NCI-H2029 (cell line): ENCODE measurements around the gene ADCY9.
"Not testable (repeated sequence)": the region's sequence is repeated elsewhere in the genome, so short reads cannot be mapped to it uniquely, and the experiment has no call there.

Experiments
- DNase-seq: peaks from one replicate; lab custom pipeline; 2025; lab: John Stamatoyannopoulos, UW

Gene ADCY9

DNA sequence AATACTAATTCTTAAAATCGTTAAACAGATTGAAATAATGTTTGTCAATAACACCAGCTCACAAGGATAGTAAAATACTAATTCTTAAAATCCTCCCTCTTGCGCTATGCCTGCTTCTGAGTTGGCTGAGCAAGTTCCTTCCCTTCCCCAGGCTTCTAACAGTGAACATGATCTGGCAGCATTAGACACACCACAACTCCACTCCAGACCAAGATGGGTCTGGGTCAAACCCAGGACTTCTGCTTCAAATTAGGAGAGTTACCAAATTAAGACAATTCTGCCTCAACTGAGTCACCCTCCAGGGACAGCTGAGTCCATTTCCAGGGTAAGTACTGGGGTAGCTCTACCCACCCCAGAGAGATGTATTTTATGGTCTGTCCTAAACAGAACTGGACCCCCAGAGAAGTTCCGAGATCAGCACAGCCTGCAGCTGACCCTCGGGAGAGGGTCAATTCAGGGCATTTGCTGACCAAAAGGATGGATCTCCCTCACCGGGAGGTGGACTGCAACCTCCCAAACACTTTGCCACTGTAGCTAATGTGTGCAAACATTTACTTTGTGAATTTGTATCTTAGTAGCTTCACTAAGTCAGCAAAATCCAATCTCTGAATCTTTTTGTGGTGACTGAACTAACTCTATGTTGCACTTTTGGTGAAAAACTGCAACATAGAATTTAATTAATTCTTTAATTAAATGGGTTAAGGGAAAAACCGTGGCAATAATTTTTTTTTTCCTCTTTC lies 48.8 kb downstream of the ADCY9 start:
- no peak for DNase-seq

DNA sequence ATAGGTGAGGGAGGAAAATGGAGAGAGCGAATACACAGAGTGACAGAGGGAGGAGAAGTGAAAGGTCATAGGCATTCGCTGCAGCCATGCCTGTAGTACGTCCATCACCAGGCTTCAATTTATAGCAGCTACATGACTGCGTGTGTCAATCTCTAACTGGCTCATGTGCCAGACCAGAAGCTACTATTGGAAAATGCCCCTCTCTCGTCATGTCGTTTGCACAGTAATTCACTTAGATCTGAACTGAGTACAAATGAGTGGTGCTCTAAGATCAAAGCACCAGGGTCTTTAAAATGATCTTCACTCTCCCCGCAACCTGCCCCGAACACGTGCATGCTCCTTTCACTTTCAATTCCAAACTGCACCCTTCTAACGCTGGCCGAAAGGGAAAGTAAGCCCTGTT lies 51.3 kb downstream of the ADCY9 start:
- DNase-seq, result peak; percentile 68

DNA sequence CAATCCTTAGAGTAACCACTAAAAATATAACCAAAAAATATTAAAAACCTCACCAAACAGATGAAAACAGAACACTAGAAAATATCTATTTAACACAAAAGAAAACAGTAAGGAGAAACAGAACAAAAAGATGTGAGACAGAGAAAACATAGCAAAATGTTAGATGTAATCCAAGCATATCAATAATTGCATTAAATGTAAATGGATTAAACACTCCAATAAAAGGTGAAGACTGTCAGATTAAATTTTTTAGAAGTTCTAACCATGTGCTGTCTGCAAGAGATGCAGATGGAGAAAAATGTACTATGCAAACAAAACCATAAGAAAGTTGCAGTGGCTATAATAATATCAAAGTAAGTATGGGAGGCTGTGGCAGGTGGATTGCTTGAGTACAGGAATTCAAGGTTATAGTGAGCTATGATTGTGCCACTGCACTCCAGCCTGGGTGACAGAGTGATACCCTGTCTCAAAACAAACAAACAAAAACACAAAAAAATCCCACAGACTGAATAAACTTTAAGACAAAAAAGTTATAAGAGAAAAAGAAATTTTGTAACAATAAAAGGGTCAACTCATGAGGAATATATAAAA lies 53.9 kb downstream of the ADCY9 start:
- no peak for DNase-seq

DNA sequence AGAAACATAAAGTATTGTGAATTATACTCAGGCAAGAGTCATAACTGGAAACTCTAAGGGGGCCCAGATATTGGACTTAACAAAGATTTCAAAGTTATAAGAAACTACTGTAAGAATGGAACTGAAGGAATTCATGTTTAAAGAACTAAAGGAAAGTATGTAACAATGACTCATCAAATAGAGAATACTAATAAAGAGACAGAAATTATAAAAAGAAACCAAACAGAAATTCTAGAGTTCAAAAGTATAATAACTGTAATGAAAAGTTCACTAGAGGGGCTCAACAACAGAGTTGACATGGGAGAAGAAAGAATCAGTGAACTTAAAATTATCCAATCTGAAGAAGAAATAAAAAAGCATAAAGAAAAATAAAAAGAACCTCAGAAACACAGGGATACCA lies 55.4 kb downstream of the ADCY9 start:
- DNase-seq, result no peak

DNA sequence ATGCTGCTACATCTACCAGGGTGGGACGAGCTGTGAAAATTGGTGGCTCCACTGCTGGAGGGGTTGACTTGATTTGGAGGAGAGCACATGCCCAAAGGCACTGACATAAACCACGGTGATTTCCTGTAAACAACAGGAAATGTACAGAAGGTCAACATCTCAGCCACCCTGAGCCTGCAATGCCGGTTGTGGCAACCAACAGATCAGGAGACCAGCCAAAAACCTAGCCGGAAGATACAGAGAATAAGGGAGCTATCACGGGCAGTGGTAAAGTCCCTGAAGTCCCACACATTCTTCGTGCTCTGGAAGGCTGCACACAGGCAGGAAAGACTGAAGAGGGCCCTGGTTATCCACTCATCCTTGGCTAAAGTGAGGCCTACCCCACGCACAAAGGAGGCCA lies 56.2 kb downstream of the ADCY9 start:
- no peak for DNase-seq

DNA sequence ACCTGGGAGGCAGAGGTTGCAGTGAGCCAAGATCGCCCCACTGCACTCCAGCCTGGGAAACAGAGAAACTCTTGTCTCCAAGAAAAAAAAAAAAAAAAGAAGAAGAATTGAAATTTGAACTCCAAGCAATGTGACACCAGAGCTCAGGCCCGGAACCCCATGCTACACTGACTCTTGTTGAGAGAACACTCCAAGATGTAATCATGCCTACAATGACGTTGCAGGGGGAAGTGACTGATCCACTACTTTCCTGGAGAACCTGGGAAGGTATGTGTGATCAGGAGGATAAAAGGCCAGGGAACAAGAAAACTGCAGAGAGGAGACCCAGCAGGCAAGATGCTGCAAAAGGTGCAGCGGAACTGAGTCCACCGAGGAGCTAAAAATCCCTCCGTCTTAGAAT lies 57.9 kb downstream of the ADCY9 start:
- peak; percentile 77 for DNase-seq

DNA sequence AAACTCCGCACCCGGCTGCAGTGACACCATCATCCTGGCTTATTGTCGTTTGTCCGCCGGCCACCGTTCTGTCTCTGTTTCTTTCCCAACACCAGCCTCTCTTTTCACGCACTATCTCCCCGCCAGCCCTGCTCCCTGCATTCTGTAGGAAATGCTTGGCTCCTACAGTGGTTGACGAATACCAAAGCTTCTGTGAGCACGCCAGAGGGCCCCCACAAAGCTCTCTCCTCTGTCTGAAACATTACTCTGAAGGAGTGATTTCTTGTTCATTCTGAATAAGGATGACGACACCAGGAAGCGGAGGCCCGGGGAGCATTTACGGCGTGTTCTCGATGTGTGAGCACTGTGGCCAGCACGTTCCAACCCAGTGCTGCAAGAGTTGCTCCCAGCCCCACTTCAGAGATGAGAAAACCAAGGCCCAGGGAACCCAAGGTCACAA lies 58.8 kb downstream of the ADCY9 start:
- DNase-seq, result no peak

DNA sequence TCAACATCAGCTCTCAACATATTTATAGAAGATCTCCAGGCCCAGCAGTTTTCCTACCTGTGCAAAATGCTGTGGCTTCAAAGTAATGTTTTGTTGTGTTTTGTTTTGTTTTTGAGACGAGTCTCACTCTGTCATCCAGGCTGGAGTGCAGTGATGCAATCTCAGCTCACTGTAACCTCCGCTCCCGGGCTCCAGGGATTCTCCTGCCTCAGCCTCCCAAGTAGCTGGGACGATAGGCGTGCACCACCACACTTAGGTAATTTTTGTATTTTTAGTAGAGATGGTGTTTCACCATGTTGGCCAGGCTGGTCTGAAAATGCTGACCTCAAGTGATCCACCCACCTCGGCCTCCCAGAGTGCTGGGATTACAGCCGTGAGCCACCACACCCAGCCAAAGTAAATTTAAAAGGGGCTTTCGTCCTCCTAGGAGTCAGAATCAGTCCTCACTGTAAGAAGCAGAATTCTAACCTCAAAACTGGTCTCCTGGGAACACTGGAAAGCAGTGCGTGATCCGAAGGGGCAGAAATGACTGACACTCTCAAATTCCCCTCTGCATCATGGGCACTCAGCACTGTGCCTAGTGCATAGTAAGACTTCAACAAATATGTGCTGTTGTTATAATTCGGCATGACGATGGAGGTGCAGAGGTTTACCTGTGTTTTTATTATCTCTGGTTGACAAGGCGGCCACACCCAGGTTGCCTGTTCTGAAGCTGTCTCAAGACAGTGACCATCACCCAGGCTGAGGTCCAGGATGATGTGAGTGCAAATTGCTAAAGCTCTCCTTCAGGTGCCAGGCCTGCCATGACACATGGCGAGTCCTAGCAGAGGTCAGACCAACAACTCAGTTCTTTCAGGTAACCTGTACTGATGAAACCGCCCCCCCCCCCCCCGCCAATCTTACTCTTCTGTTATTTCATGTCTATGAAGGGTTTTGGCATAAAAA lies 59.8 kb downstream of the ADCY9 start:
- DNase-seq, result no peak

DNA sequence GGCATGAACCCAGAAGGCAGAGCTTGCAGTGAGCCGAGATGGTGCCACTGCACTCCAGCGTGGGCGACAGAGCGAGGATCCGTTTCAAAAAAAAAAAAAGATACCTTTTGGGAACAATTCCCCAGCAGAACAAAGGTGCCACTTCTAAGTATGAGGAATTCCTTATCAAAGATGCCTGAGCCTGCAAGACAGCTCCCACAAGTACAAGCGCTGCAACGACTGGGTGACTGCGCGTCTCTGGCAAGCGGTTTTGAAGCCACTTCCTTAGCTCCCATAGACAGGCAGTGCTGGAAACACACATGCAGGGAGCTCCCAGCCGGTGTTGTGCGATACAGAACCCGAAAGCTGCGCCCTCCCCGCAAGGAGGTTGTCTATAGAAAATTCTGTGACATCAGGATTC lies 60.5 kb downstream of the ADCY9 start:
- DNase-seq, result no peak

DNA sequence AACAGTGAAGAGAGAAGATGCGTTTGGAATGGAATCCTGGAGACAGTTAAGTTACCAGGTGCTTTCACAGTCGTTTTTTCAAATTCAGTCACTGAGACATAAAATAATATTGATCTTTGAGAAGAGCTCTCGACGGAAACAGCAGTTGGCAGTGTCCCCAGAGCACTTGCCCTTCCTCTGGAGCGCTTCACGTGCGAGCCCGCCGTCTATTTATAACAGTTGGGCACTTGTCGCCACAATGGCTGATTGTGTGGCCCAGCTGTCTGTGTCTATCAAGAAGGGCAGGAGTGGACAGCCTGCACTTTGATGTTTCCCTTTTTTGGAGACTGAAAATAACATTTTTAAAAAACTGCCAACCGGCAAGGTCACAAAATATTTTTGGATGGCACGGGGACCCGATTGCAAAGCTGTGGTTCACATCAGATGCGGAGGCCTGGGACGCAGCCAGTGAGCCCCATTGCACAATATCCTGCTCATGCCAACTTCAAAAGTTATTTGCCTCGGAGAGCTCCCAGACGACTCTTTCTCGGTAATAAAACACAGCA lies 62.9 kb downstream of the ADCY9 start:
- DNase-seq, result peak; percentile 96

DNA sequence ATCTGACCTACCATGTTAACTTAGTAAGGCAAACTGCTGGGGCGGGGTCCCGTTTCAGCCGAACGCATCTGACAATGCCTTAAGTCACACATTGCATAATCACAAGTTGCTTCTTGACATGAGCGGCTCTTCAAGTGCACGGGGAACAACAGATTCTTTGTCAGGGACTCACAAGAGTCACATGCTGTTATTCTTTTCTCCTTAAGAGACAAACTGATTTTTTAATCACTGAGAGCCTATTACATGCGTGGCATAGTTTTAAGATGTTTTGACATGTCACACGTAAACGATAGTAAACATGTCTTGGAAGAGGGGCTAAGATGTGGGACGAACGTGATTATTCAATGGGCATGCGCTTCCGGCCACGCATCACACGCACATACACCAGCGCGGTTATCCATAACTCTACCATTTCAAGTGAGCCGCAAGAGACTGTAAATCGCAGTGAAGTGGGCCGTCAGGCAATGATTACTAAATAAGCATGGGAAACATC lies 63.4 kb downstream of the ADCY9 start:
- DNase-seq, result peak; percentile 71

DNA sequence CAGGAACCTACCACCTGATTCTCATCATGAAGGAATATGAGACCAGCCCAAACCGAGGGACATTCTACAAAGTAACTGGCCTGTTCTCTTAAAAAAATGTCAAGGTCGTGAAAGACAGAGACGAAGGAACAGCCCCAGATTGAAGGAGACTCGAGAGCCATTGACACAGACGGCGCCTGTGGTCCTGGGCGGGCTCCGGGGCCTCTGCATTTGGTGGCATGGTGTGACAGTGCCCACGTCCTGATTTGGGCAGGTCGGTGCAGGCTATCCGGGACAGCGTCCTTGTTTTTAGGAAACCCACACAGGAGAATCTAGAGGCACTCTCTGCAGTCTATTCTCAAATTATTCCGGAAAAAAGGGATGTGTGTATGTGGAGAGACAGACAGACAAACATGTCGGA lies 64.1 kb downstream of the ADCY9 start:
- no peak for DNase-seq

DNA sequence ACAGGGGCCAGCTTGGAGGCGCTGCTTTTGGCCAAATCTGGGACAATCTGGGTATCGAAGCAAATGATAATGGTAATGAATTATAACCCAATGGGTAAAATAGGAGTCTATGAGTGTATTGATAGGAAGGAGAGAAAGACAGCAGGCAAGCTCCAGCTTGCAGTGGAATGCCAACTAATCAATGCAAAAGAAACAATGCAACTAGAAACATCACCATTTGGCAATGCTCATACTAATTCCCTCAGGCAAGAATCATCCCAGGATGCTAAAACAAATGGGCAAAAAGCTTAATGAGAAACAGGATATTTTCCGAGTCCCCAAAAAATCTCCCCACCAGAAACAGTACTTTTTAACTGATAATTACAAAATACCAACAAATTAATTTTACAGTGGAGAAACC lies 64.7 kb downstream of the ADCY9 start:
- DNase-seq, result no peak

DNA sequence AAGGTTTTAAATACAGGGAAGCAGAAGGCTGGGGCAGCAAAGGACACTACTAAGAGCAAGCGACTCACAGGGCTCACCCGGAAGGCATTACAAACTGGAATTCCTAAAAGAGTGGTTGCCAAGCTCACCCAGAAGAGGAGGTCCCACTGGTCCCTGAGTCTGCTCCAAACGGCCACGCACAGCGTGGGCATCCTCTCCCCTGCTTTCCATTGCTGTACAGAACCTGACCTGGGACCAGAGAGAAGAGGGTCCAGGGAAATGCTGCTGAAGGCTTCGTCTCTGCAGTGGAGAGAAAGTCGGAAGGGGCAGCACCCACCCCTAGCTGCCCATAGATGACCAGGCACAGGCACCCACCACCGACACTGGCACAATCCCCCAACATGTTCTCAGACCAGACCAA lies 67.2 kb downstream of the ADCY9 start:
- no peak for DNase-seq

DNA sequence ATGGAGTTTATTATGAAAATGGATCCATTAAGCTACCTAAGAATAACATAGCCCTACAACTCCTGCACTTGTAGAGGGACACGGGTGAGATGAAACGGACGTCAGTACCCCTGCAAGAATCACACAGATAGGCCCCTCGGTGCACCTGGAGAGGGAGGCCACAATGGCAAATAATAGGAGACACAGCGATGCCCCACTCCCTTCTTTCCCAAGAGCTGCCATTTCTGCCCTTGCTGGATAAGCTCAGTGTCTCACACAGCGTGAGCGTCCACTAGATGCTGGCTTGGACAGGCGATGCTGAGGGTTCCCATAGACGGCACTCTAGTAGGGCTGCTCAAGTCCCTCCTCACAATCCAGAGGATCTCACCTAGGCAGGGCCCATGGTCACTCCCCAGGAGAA lies 67.8 kb downstream of the ADCY9 start:
- DNase-seq, result no peak

DNA sequence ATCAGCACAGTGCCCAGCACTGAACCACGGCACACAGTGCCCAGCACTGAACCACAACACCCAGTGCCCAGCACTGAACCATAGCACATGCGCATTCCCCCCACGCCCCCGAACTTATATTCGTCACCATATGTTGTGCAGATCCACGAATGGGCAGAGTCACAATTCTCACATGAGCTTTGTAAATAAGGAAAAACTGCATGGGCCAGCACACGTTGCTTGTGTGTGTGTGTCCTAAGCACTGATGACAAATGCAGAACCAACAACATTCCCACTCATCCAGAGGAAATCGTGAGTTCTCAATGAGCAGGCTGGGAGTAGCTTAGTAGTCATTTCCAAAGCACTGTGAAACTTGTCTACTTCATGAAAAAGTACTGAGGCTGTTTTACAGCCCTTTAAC lies 70.0 kb downstream of the ADCY9 start:
- DNase-seq, result no peak

DNA sequence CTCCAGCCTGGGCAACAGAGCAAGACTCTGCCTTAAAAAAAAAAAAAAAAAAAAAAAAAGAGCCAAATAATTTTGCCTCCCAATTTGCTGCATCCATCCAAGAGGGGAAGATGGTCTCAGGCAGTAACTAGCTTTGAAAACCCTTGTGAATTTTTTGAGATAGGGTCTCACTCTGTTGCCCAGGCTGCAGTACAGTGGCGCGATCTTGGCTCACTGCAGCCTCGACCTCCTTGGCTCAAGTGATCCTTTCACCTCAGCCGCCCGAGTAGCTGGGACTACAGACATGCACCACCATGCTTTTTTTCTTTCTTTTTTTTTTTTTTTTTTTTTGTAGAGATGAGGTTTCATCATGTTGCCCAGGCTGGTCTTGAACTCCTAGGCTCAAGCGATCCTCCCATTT lies 70.7 kb downstream of the ADCY9 start:
- DNase-seq, result not testable (repeated sequence)

DNA sequence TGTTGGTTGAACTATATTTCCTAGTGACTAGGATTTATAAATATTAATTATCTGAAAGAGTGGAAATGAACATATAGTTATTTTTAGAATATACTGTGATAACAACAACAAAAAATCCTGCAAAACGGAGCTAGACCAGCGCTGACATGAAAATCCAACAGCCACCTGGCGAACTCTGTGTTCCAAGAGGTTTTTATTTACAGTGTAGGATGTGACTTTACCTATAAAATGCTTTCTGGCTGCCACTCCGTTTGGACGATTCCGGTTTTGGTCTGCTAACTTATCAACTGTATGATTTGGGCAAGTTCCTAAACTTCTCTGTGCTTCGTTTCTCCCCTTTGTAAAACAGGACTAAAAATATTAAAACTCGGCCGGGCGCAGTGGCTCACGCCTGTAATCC lies 73.7 kb downstream of the ADCY9 start:
- DNase-seq, result no peak

DNA sequence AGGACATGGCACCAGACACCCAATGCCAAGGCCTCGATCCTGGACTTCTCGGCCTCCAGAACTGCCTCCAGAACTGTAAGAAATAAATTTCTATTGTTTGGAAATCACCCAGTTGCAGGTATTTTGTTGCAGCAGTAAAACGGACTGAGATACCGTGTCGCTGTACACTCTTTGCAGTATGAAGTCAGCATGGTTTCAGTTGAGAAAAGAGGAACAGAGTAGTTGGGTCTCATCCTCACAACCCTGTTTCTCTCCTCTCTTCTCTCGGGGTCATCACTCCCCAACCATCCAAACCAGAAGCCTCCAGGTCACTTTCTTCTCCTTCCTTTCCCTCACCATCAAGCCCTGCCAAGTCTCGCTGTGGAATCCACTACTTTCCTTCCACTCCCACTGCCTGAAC lies 77.8 kb downstream of the ADCY9 start:
- no peak for DNase-seq

DNA sequence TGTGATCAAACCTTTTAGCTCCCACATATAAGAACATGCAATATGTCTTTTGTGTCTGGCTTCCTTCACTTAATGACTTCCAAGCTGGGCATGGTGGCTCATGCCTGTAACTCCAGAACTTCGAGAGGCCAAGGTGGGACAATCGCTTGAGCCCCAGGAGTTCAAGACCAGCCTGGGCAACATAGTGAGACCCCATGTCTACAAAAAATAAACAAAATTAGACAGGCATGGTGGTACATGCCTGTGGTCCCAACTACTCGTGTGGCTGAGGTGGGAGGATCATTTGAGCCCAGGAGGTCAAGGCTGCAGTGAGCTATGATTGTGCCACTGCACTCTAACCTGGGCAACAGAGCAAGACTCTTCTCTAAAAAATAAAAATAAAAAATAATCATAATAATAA lies 79.3 kb downstream of the ADCY9 start:
- not testable (repeated sequence) for DNase-seq

DNA sequence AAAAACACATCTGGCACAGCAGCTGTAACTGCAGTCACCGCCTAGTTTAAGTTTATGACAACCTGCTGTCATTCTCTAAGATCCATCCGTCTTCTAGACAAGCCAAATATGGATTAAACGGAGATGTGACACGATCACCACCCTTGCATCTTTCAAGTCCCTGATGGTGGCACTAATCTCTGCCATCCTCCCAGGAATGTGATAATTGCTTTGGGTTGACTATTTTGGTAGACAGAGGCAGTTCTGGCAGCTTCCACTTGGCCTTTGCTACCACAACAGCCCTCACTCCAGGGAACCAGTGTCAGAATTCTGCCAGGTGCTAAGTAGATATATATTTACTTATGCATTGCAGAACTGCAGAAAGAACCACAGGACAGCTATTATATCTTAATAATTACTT lies 81.3 kb downstream of the ADCY9 start:
- no peak for DNase-seq

DNA sequence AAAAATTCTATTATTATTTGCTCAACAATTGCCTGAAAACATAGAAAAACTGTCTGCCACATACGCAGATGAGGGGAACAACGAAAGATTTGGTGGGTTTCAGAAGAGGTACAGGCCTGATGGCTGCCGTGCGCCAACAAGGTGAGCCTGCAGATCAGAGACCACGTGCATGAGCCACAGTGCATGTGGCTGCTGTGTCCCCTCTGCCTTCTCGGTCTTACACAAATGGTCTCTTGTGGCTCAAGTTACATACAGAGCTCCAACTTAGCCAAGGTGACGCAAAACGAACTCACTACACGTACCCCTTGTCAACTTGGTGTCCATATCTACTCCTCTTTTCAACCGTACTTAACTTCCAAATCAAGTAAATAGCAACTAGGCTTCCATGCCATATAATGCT lies 82.3 kb downstream of the ADCY9 start:
- no peak for DNase-seq
